Dorsolateral prefrontal cortex (tissue), 118 donors: ENCODE results near the gene DMXL2. TPM values are rescaled to one million over a fixed set of nuclear protein-coding genes. Genes with fewer than 3 reads are reported as not detected.

Source experiments
- total RNA-seq, 120 experiments: library from RNA; stranded (reverse); gene quantifications; one replicate each; pipeline versions ENCODE4 v1.2.3 to v1.2.4, GENCODE V29; 2022

DMXL2 gene
- total RNA-seq, 120 experiments from 2014 or later = 41.3 to 121 (median 94.2) TPM

Other genes with a start within 250 kb of the DMXL2 start
- gene SCG3, start 58.7 kb upstream of the DMXL2 start, total RNA-seq = 100 to 1,000 TPM in 100 of 120 experiments, 10 to 100 TPM in 20; 40.1 to 220 (median 136) TPM
- 10 to 100 TPM in 119 of 120 experiments, 1 to 10 TPM in 1; 9.8 to 63.1 (median 38.4) TPM for gene LYSMD2, start 114.9 kb upstream of the DMXL2 start, total RNA-seq
- 100 to 1,000 TPM; 156 to 398 (median 304) TPM for gene TMOD2, start 128.8 kb upstream of the DMXL2 start, total RNA-seq
- gene TMOD3, start 206.9 kb upstream of the DMXL2 start, total RNA-seq = 10 to 100 TPM; 13.9 to 34.3 (median 21.4) TPM